Duodenal mucosa (tissue), 2 donors: ENCODE results near the gene TNS3.

Experiments
- H3K27ac ChIP-seq: one replicate; pipeline ENCODE4 v1.7.0; 2013; ENCODE audit warnings: low read depth, low read length
- H3K27me3 ChIP-seq, 2 donors: one replicate each; pipeline ENCODE4 v1.7.0; 2013; ENCODE audit warnings: low read length in 2 of 2, control low read depth in 1 of 2; ENCODE audit not compliant: insufficient read depth in 2 of 2, control insufficient read depth in 1 of 2
- H3K36me3 ChIP-seq, 2 donors: one replicate each; pipeline ENCODE4 v1.7.0; 2013; ENCODE audit warnings: low read length in 2 of 2, control low read depth in 1 of 2; ENCODE audit not compliant: insufficient read depth in 2 of 2, control insufficient read depth in 1 of 2
- H3K4me1 ChIP-seq, 2 donors: one replicate each; pipeline ENCODE4 v1.7.0; 2013; ENCODE audit warnings: low read length in 2 of 2, control low read depth in 1 of 2; ENCODE audit not compliant: insufficient read depth in 2 of 2, control insufficient read depth in 1 of 2
- H3K4me3 ChIP-seq, 2 donors: one replicate each; pipeline ENCODE4 v1.7.0; 2013; ENCODE audit warnings: low read length in 2 of 2, low read depth in 1 of 2
- H3K9ac ChIP-seq, 2 donors: one replicate each; pipeline ENCODE4 v1.7.0; 2013; ENCODE audit warnings: low read length in 2 of 2, low read depth in 1 of 2
- H3K9me3 ChIP-seq, 2 donors: one replicate each; pipeline ENCODE4 v1.7.0; 2013; ENCODE audit warnings: low read length in 2 of 2, control low read depth in 1 of 2; ENCODE audit not compliant: control insufficient read depth in 1 of 2

TNS3 gene

DNA sequence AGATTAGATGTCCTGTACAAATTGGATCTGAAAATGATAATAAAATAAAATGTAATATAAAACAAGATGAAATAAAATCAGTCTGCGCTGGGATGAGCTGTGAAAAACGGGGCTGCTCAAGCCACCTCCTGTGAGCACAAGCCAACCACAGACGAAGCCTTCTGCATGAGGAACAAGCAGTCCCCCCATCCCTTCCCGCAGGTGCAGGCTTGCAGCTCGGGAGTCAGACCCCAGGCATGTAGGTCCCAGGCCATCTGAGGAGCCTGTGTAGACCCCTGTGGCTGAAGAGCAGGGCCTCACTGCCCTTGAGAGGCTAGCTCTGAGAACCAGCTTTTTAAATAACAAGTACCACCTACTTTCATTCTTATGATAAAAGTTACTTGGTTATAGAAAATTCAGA, 123.4 kb downstream of the TNS3 start:
- Histone ChIP-seq H3K4me3 (no peak overlapping the region), H3K4me1 (peaks cover 54 to 58% of the 10 kb centered on the region in 2 donors), H3K36me3 (no peaks in the 10 kb centered on the region), H3K27me3 (no peaks in the 10 kb centered on the region), H3K9ac (no peak overlapping the region), H3K27ac (no peak overlapping the region), H3K9me3 (no peaks in the 10 kb centered on the region)

DNA sequence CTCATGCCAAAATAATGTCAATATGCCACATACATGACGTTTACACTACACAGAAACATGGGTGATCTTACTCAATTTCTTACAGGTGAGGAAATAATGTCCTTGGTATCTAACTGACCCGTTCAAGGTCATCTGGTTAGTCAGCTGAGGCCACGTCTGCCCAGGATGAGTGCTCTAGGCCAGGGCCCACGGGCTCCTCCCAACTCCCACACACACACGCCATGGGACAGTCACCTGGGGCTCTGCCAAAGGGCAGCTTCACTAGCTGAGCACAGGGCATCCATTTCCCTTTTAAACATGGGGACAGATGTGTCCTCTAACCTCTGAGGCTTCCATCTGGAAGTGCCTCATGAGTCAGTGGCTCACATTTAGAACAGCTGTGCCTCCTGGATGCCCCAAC, 123.9 kb downstream of the TNS3 start:
- H3K4me3 ChIP-seq, result no peak overlapping the region
- H3K9me3 ChIP-seq, result no peaks in the 10 kb centered on the region
- H3K36me3 ChIP-seq, result no peaks in the 10 kb centered on the region
- peaks cover 58 to 63% of the 10 kb centered on the region in 2 donors for H3K4me1 ChIP-seq
- no peaks in the 10 kb centered on the region for H3K27me3 ChIP-seq
- no peak overlapping the region for H3K27ac ChIP-seq
- no peak overlapping the region for H3K9ac ChIP-seq

DNA sequence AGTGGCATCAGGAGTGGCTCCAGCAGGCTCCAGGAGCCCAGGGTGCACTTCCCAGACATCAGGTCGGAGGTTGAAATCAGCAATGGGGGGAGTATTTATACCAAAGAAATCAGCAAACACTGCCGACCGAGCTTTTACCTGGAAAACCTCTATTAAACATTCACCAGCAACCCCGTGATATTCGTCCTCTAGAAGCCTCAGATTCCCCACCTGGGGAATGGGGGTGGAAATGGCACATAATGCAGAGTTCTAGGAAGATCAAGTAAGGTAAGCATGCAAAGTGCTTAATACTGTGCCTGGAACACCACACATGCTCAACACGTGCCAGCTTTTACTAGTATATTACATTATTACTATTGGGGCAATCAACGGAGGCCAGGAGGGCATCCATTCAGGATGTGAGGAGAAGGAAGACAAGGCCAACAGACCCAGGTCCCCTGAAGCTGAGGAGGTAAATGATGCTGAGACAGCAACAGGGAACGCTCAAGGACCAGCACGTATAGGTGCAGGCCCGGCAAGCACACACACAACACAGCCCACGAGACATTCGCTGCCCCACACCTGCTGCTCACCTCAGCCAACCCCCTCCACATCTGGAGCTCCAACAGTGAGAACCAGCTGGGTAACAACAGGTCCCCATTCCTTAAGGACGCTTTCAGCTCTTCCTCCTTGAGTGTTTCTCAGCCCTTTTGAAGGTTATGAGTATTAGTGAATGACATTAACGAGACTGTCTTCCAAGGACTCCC, 125.5 kb downstream of the TNS3 start:
- Histone ChIP-seq H3K36me3 (no peaks in the 10 kb centered on the region), H3K4me1 (peaks cover 55 to 61% of the 10 kb centered on the region in 2 donors), H3K27me3 (no peaks in the 10 kb centered on the region), H3K9me3 (no peaks in the 10 kb centered on the region), H3K9ac (no peak overlapping the region), H3K4me3 (no peak overlapping the region), H3K27ac (no peak overlapping the region)

DNA sequence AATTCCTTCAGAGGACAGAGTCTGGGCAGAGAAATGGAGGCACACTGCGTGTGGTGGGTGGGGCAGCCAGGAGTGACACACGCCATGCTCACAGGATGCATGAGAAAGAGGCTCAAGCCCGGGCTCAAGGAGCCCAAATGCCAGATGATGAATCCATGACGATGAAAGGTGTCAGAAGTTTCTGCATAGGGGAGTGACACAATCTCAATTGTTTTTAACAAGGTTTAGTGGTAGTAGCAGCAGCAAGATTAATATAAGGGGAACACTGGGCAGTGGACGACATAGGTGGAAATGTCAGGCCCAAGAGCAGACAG, 126.1 kb downstream of the TNS3 start:
- H3K9ac ChIP-seq, result no peak overlapping the region
- H3K9me3 ChIP-seq, result no peaks in the 10 kb centered on the region
- H3K4me3 ChIP-seq, result no peak overlapping the region
- H3K4me1 ChIP-seq, result peaks cover 49 to 55% of the 10 kb centered on the region in 2 donors
- H3K36me3 ChIP-seq, result no peaks in the 10 kb centered on the region
- H3K27me3 ChIP-seq, result no peaks in the 10 kb centered on the region
- H3K27ac ChIP-seq, result no peak overlapping the region

DNA sequence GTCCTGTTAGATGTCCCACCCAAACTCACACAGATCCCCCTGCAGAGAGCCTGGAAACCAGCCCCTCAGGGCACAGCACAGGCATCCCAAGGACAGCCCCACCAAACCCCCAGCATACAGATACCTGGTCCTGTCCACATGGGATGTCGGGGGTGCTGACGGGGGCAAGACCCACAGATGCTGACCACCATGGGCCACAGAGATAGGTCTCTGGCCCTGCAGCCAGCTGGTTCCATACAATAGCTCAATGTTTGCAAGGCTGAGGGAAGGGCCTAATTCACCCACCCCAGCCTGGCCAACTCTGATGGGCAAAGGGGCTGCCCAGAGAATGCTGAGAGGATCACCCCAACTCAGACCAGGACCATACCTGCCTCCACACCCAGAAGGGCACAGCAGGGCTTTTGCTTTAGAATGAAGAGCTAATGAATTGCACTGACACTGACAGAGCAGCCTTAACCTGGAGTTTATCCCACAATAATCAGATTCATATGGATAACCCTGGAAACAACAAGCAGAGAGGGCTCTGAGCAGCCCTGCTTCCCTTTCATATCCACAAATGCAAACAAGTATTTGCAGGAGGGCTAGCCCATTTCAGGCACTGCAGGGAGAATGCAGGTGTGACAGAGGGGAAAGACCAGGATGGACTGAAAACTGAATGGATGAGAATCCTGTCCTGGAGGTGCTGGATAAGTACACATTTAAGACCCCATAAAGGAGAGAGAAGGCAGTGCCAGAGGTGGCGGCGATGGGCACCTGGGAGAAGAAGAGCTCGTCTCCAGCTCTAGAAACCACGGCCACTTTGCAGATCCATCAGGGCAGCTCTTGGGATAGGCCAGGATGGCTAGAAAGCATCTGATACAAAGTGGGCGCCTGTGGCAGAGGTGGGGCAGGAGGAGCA, 126.7 kb downstream of the TNS3 start:
- H3K36me3 ChIP-seq, result no peaks in the 10 kb centered on the region
- no peak overlapping the region for H3K9ac ChIP-seq
- H3K9me3 ChIP-seq, result no peaks in the 10 kb centered on the region
- no peak overlapping the region for H3K4me3 ChIP-seq
- H3K27me3 ChIP-seq, result no peaks in the 10 kb centered on the region
- H3K27ac ChIP-seq, result no peak overlapping the region
- peaks cover 43 to 49% of the 10 kb centered on the region in 2 donors for H3K4me1 ChIP-seq

DNA sequence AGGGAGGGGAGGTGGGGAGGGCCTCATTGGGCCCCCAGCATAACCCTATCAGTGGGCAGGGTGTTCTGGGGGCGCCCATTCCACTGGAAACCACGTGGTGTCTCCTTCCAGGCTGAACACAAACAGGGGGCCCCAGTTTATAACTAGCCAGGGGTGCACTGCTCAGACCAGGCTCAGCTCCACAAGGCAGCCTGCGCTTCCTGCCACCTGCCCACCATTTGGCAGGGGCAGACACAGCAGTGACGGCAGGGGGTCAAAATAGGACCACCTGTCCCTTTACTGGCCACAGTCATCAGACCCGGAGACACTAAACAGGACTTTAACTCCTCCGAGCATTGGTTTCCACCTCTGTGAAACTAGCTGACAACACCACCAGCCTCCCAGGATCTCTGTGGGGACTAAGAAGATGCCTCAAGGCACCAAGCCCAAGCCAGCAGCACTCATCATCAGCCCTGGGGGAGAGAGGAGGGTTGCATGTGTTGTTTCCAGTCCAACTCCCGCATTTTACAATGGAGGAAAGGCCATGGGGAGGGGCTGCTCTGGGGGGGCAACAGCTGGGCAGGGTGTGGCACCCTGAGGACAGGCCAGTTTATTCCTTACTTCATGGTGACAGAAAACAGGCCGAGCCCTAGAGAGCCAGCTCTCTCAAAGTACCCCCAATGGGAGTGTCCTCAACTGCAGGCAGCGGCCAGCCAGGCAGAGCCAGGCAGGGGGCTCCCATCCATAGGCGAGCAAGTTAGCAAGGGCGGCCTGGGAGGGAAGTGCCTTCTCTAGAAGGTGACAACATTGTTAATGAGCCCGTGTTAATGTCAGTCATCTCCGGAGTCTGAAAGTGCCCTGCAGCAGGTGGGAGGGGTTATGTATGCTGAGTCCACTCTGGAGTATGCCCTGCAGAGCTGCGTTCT, 127.6 kb downstream of the TNS3 start:
- Histone ChIP-seq H3K36me3 (peaks cover 0 to under 1% of the 10 kb centered on the region in 2 donors), H3K4me3 (no peak overlapping the region), H3K4me1 (peaks cover 37 to 43% of the 10 kb centered on the region in 2 donors), H3K9ac (peak overlapping the region in 1 of 2 donors; percentile 11), H3K27me3 (no peaks in the 10 kb centered on the region), H3K27ac (peak overlapping the region; percentile 59), H3K9me3 (no peaks in the 10 kb centered on the region)

DNA sequence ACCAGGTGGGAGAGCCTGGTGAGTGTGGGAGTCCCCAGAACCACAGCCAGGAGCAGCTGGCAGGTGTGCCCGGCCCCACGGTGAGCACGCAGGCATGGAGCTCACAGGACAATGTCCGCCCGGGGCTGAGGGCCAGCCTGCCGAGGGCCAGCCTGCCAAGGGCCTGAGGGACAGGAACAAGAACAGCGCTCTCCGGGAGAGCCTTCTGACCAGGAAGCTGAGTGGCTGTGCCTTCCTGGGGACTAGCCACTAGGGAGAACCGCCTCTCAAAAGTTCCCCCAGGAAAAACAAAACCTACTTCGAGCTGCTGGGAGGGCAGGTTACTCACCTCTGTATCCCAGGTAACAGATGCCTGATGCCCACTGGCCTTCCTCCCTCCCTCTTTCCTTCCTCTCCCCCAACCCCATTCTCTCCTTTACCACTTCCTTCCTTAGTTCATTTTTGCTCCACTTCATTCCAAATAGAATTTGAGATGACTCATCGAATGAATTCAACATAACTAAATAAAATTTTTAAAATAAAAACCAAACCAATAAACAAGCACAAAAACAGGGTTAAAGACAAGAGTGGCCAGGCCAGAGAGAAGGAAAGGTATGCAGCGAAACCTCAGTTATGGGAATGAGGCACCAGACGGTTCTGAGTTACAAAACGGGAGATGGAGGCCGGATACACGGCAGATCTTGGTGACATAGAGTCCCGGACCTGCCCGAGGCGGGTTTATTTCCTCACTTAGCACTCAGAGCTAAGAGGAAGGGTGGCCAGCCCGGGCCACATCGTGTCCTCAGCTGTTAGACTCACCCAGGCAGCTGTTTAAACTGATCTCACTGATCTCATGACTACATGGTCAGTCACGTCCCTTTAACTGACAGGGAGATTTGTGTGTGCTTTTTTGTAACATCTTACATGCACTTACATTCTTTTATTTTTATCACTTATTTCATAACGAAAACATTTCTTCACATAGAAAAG, 128.5 kb downstream of the TNS3 start:
- Histone ChIP-seq H3K36me3 (peaks cover 0 to 6% of the 10 kb centered on the region in 2 donors), H3K9ac (peak overlapping the region; percentile 25 to 31), H3K27me3 (no peaks in the 10 kb centered on the region), H3K4me1 (peaks cover 33 to 43% of the 10 kb centered on the region in 2 donors), H3K27ac (peak overlapping the region; percentile 65), H3K4me3 (peak overlapping the region in 1 of 2 donors; percentile 16), H3K9me3 (no peaks in the 10 kb centered on the region)

DNA sequence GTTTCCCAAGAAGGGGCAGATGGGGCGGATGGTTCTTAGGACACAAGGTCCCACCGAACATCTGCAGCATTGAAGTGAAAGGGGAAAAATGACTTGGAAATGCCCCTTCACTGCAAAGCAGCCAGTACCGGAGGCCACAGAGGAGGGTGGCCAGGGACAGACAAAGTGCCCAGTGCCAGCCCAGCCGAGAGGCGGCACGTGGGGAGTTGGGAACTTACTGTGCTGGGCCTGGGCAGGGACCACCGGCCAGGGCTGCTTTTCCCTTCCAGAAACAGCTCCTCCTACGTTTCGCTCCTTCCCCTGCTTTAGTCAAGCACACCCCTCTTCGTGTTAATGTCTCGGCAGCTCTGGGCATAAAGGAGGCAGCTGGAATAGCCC, 129.2 kb downstream of the TNS3 start:
- H3K4me3 ChIP-seq, result peak overlapping the region in 1 of 2 donors; percentile 16
- peak overlapping the region; percentile 65 for H3K27ac ChIP-seq
- H3K36me3 ChIP-seq, result peaks cover 0 to 6% of the 10 kb centered on the region in 2 donors
- H3K9ac ChIP-seq, result peak overlapping the region; percentile 25 to 31
- H3K4me1 ChIP-seq, result peaks cover 29 to 38% of the 10 kb centered on the region in 2 donors
- H3K9me3 ChIP-seq, result no peaks in the 10 kb centered on the region
- H3K27me3 ChIP-seq, result no peaks in the 10 kb centered on the region

DNA sequence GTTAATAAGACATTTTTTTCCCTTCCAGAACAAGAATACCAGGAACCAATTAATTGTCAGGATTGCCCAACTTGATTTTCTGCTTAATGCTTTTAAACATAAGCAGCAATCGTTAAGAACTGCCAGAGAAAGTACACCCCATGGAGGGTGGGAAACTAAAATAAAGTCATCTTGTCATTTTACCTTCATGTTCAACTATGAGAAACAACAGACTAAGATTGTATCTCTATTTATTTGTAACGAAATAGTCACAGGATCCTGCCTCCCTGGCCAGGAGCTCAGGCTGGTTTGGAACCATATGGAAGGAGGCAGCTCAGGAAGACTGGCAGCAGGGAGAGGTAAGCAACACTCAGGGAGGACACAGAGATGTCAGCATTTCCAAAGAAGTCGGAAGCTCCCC, 129.6 kb downstream of the TNS3 start:
- Histone ChIP-seq H3K36me3 (peaks cover 0 to 6% of the 10 kb centered on the region in 2 donors), H3K4me1 (peaks cover 32 to 39% of the 10 kb centered on the region in 2 donors), H3K9ac (no peak overlapping the region), H3K4me3 (peak overlapping the region in 1 of 2 donors; percentile 16), H3K9me3 (no peaks in the 10 kb centered on the region), H3K27ac (no peak overlapping the region), H3K27me3 (no peaks in the 10 kb centered on the region)
